Measurements from ENCODE around the gene DYNC1H1.

DYNC1H1 gene

GRCh38 chr14:102020058-102020971 is 55.9 kb downstream of the DYNC1H1 start:
- ATAC-seq (peak; percentile 97), DNase-seq (peak; percentile 64 to 87)
- H3K4me3 Mint-ChIP-seq: peak overlapping the region; percentile 55 to 62

DNA sequence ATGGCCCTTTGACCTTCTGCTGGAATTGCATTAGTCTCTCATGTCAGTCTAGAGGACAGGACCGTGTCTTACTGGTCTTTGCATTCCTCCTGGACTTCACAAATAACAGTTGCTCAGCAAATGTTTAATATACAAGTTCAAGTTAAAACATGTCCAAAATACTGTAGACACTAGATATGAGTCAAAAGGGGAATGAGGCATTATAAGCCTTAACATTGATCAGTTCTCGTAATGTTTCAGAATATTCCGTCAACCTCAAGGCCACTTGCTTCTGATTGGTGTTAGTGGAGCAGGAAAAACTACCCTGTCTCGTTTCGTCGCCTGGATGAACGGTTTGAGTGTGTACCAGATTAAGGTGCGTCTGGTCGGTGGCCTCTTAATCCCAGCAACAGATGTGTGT is 62.6 kb downstream of the DYNC1H1 start:
- Mint-ChIP-seq H3K4me1 (peaks cover 5% of the 10 kb centered on the region), H3K4me3 (no peak overlapping the region), H3K9me3 (no peaks in the 10 kb centered on the region), H3K27me3 (no peaks in the 10 kb centered on the region), H3K27ac (peak overlapping the region; percentile 21 to 85)
- ATAC-seq: no peak
- no peak for DNase-seq

More at GRCh38 chr14:102020058-102020971, 55.9 kb downstream of the DYNC1H1 start:
- no peaks in the 10 kb centered on the region for H3K27me3 Mint-ChIP-seq
- H3K27ac Mint-ChIP-seq: peak overlapping the region; percentile 64 to 96
- no peaks in the 10 kb centered on the region for H3K9me3 Mint-ChIP-seq
- peaks cover 34% of the 10 kb centered on the region for H3K4me1 Mint-ChIP-seq

GRCh38 chr14:102027951-102028350 is 63.6 kb downstream of the DYNC1H1 start:
- no peak overlapping the region for H3K4me3 Mint-ChIP-seq
- no peaks in the 10 kb centered on the region for H3K27me3 Mint-ChIP-seq
- H3K9me3 Mint-ChIP-seq: no peaks in the 10 kb centered on the region
- no peak for ATAC-seq
- no peak overlapping the region for H3K27ac Mint-ChIP-seq
- no peak for DNase-seq
- peaks cover 5% of the 10 kb centered on the region for H3K4me1 Mint-ChIP-seq

DNA sequence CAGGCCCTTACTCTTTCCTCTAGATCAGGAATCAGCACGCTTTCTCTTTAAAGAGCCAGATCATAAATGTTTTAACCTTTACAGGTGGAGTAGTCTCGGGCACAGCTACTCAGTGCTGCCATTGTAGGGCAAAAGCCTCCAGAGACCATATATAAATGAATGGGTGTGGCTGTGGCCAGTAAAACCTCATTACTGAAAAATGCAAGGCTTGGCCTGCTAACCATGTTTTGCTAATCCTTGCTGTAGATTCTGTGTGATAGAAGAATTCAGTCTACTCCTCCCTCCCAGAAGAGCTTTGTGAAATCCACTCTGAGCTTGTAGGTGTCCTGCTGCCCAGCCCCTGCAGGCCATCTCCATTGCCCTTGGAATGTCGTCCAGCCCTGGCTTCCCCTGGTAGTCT is 64.4 kb downstream of the DYNC1H1 start:
- H3K27ac Mint-ChIP-seq: peak overlapping the region; percentile 6 to 60
- peaks cover 5% of the 10 kb centered on the region for H3K4me1 Mint-ChIP-seq
- no peaks in the 10 kb centered on the region for H3K9me3 Mint-ChIP-seq
- DNase-seq (no peak), ATAC-seq (no peak)
- H3K27me3 Mint-ChIP-seq: no peaks in the 10 kb centered on the region
- H3K4me3 Mint-ChIP-seq: no peak overlapping the region

GRCh38 chr14:102029956-102030355 is 65.6 kb downstream of the DYNC1H1 start:
- Mint-ChIP-seq H3K27ac (peak overlapping the region; percentile 8 to 60), H3K4me1 (peaks cover 5% of the 10 kb centered on the region), H3K4me3 (no peak overlapping the region), H3K9me3 (no peaks in the 10 kb centered on the region), H3K27me3 (no peaks in the 10 kb centered on the region)
- DNase-seq (no peak), ATAC-seq (no peak)

DNA sequence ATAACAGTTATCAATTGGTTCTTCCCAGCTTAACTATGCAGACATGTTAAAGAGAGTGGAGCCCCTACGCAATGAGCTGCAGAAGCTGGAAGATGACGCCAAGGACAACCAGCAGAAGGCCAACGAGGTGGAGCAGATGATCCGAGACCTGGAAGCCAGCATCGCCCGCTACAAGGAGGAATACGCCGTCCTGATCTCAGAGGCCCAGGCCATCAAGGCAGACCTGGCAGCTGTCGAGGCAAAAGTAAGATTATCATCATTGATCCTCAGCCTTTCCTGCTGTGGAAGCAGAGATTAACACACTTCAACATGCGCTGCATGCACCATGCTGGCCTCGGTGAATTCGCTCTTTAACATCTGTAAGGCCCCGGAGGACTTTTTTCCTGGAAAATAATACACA is 68.9 kb downstream of the DYNC1H1 start:
- ATAC-seq (no peak), DNase-seq (no peak)
- Mint-ChIP-seq H3K27me3 (no peaks in the 10 kb centered on the region), H3K4me3 (no peak overlapping the region), H3K27ac (peak overlapping the region in 1 of 2 donors; percentile 90), H3K4me1 (no peaks in the 10 kb centered on the region), H3K9me3 (no peaks in the 10 kb centered on the region)

DNA sequence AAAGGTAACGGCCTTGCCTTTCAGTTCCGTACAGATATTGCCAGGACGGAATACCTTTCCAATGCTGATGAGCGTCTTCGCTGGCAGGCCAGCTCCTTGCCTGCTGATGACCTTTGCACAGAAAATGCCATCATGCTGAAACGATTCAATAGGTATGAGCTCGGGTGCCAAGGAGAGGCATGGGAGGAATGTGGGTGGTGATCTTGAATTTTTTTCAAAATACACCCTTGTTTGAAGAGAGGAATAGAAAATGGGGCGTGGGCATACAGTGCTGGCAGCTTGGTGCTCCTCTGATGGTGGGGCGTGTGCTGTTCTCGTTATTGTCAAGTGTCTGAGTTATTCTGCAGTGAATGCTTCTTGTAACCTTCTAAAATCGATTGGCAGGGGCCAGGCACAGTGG is 69.9 kb downstream of the DYNC1H1 start:
- Mint-ChIP-seq H3K27me3 (no peaks in the 10 kb centered on the region), H3K9me3 (no peaks in the 10 kb centered on the region), H3K4me1 (no peaks in the 10 kb centered on the region), H3K4me3 (no peak overlapping the region), H3K27ac (no peak overlapping the region)
- ATAC-seq (no peak), DNase-seq (no peak)

DNA sequence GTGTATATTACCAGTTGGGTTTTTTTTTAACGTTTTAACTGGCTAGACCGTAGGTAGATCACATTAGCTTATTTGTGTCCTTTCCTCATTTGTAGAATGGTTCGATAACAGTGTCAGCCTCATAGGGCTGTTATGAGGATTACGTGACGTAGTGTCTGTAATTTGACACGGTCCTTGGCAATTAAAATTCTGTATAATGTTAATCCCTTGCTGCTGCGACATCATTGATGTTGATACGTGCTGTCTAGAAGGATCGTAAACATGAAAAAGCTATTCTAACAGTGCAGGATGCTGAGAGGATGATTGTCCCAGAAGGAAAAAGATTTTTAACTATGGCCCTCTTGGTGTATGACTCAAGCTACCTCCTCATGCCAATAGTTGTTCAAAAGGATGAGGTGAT is 71.5 kb downstream of the DYNC1H1 start:
- Mint-ChIP-seq H3K4me3 (no peak overlapping the region), H3K4me1 (no peaks in the 10 kb centered on the region), H3K27me3 (no peaks in the 10 kb centered on the region), H3K9me3 (no peaks in the 10 kb centered on the region), H3K27ac (no peak overlapping the region)
- DNase-seq: no peak
- ATAC-seq: no peak

GRCh38 chr14:102037686-102038085 is 73.3 kb downstream of the DYNC1H1 start:
- ATAC-seq (no peak), DNase-seq (no peak)
- Mint-ChIP-seq H3K4me1 (no peaks in the 10 kb centered on the region), H3K27ac (peak overlapping the region in 1 of 2 donors; percentile 27), H3K27me3 (no peaks in the 10 kb centered on the region), H3K4me3 (no peak overlapping the region), H3K9me3 (no peaks in the 10 kb centered on the region)

- Mint-ChIP-seq H3K9me3 (no peaks in the 10 kb centered on the region), H3K27ac (peak overlapping the region in 1 of 2 donors; percentile 88), H3K4me1 (no peaks in the 10 kb centered on the region), H3K27me3 (no peaks in the 10 kb centered on the region), H3K4me3 (no peak overlapping the region)
- ATAC-seq (no peak), DNase-seq (no peak)
Measured at GRCh38 chr14:102039157-102039556, 74.8 kb downstream of the DYNC1H1 start.

- no peak for ATAC-seq
- Mint-ChIP-seq H3K27ac (peak overlapping the region in 1 of 2 donors; percentile 67), H3K27me3 (no peaks in the 10 kb centered on the region), H3K4me3 (no peak overlapping the region), H3K4me1 (no peaks in the 10 kb centered on the region), H3K9me3 (no peaks in the 10 kb centered on the region)
- DNase-seq: no peak
Measured at GRCh38 chr14:102040153-102040552, 75.8 kb downstream of the DYNC1H1 start.

GRCh38 chr14:102042699-102043098 is 78.3 kb downstream of the DYNC1H1 start:
- Mint-ChIP-seq H3K9me3 (no peaks in the 10 kb centered on the region), H3K27ac (peak overlapping the region in 1 of 2 donors; percentile 59), H3K4me3 (no peak overlapping the region), H3K4me1 (no peaks in the 10 kb centered on the region), H3K27me3 (no peaks in the 10 kb centered on the region)
- ATAC-seq (no peak), DNase-seq (no peak)

DNA sequence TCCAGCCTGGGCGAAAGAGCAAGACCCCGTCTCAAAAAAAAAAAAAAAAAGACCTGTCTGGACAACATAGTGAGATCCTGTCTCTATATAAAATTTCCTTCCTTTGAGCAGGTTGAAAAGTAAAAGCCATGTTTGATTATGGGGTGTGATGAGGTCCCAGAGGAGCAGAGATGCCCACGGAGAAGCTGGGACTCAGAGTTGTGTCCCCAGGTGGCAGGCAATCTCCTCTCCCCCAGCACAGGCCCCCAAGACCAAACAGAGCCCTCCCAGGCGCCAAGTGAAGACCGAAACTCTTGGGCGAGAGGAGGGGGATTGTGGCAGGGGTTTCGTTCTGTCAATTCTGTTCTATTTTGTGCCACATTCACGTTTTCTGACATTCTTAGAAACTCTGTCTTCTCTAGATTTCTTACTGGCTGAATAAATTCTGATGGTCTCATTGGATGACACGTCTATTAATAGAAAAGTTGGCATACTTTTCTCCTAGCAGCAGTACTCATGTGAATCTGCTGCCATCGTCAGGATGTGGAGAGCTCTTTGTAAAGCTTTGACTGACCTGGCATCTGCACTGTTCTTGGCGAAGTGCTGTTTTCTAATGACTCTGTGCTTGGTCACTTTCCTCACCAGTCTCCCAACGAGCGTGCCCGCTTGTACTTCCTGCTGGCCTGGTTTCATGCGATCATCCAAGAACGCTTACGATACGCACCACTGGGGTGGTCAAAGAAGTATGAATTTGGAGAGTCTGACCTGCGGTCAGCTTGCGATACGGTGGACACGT is 79.1 kb downstream of the DYNC1H1 start:
- H3K27me3 Mint-ChIP-seq: no peaks in the 10 kb centered on the region
- ATAC-seq: no peak
- DNase-seq: no peak
- peak overlapping the region in 1 of 2 donors; percentile 57 for H3K27ac Mint-ChIP-seq
- H3K4me3 Mint-ChIP-seq: no peak overlapping the region
- no peaks in the 10 kb centered on the region for H3K9me3 Mint-ChIP-seq
- H3K4me1 Mint-ChIP-seq: no peaks in the 10 kb centered on the region

GRCh38 chr14:102044566-102044965 is 80.2 kb downstream of the DYNC1H1 start:
- peak overlapping the region in 1 of 2 donors; percentile 85 for H3K27ac Mint-ChIP-seq
- no peaks in the 10 kb centered on the region for H3K9me3 Mint-ChIP-seq
- no peaks in the 10 kb centered on the region for H3K27me3 Mint-ChIP-seq
- H3K4me3 Mint-ChIP-seq: no peak overlapping the region
- H3K4me1 Mint-ChIP-seq: no peaks in the 10 kb centered on the region
- ATAC-seq (peak; percentile 18), DNase-seq (no peak)

GRCh38 chr14:102046337-102047278 is 82.2 kb downstream of the DYNC1H1 start:
- Mint-ChIP-seq H3K4me1 (no peaks in the 10 kb centered on the region), H3K27me3 (no peaks in the 10 kb centered on the region), H3K9me3 (no peaks in the 10 kb centered on the region), H3K27ac (peak overlapping the region in 1 of 2 donors; percentile 78), H3K4me3 (no peak overlapping the region)
- DNase-seq (peak in 1 of 2 donors; percentile 28), ATAC-seq (peak; percentile 78)
